H1 (cell line): ENCODE data around the gene HDAC9. TPM values are rescaled to one million over a fixed set of nuclear protein-coding genes. Genes with fewer than 3 reads are reported as not detected.

ENCODE experiments used
- CTCF ChIA-PET: fragments of 300-600 bp; sonication (Branson Sonifier 250); formaldehyde crosslinking; loops from one replicate; lab custom pipeline; 2021; ENCODE audit not compliant: partially characterized antibody; lab: Charles Lee
- POLR2A ChIA-PET: fragments of 300-600 bp; sonication (Branson Sonifier 250); formaldehyde crosslinking; loops from one replicate; lab custom pipeline; 2021; ENCODE audit warnings: inconsistent platforms; ENCODE audit not compliant: partially characterized antibody; lab: Charles Lee
- DNase-seq, 2 experiments: peaks; one replicate each; pipeline versions ENCODE4 v3.0.0 to v3.0.0-alpha.2; 2010 to 2022; ENCODE audit warnings: low spot score in 2 of 2, low read depth in 1 of 2, mixed read lengths in 1 of 2
- FAIRE-seq: peaks from 2 replicates; lab custom pipeline; 2011; peaks lifted over from hg19 to GRCh38; lab: Jason Lieb, UNC
- H2AFZ ChIP-seq: 2 replicates; pipeline ENCODE4 v1.8.1; 2012; ENCODE audit warnings: low read length, inconsistent platforms
- H2AK5ac ChIP-seq: 2 replicates; pipeline ENCODE4 v1.6.1; 2013; ENCODE audit warnings: low read depth, low read length
- H2BK120ac ChIP-seq: replicated peaks from 2 replicates; pipeline ENCODE3; 2013; ENCODE audit warnings: low read depth, low read length, inconsistent platforms
- H2BK12ac ChIP-seq: 2 replicates; pipeline ENCODE4 v1.6.1; 2013; ENCODE audit warnings: low read depth, low read length
- H2BK15ac ChIP-seq: 2 replicates; pipeline ENCODE4 v1.6.1; 2013; ENCODE audit warnings: low read length
- H2BK20ac ChIP-seq: 2 replicates; pipeline ENCODE4 v1.6.1; 2013; ENCODE audit warnings: low read length
- H2BK5ac ChIP-seq: 2 replicates; pipeline ENCODE4 v1.6.1; 2013; ENCODE audit warnings: low read depth, low read length
- H3K14ac ChIP-seq: 2 replicates; pipeline ENCODE4 v1.6.1; 2013; ENCODE audit warnings: inconsistent platforms; ENCODE audit not compliant: insufficient read length
- H3K18ac ChIP-seq: 2 replicates; pipeline ENCODE4 v1.6.1; 2013; ENCODE audit warnings: low read length; ENCODE audit errors: extremely low read depth
- H3K23ac ChIP-seq: 2 replicates; pipeline ENCODE4 v1.6.1; 2013; ENCODE audit warnings: inconsistent platforms; ENCODE audit not compliant: insufficient read length
- H3K23me2 ChIP-seq: 2 replicates; pipeline ENCODE4 v1.6.1; 2013; ENCODE audit warnings: low read depth, low read length
- H3K27ac ChIP-seq: 2 replicates; pipeline ENCODE4 v1.6.1; 2011; ENCODE audit warnings: low read depth, low read length, inconsistent platforms
- H3K27me3 ChIP-seq, 4 experiments: replicated peaks in 1 of 4; 1 replicate in 1 of 4; 2 replicates in 3 of 4; pipeline versions ENCODE4 v1.6.1 to v1.8.1; 2011 to 2013; ENCODE audit warnings: low read length in 3 of 4, mild to moderate bottlenecking in 3 of 4, inconsistent platforms in 2 of 4, mixed read lengths in 2 of 4, moderate library complexity in 1 of 4; ENCODE audit not compliant: control insufficient read depth in 3 of 4, insufficient read depth in 3 of 4; ENCODE audit errors: extremely low read depth in 1 of 4
- H3K36me3 ChIP-seq, 4 experiments: 2 replicates each; pipeline versions ENCODE4 v1.6.1 to v1.8.1; 2011 to 2013; ENCODE audit warnings: mild to moderate bottlenecking in 4 of 4, low read length in 3 of 4, moderate library complexity in 2 of 4, control low read depth in 1 of 4, inconsistent platforms in 1 of 4; ENCODE audit not compliant: insufficient read depth in 4 of 4, control insufficient read depth in 2 of 4
- H3K4ac ChIP-seq: replicated peaks from 2 replicates; pipeline ENCODE3; 2013; ENCODE audit warnings: low read length, low read depth, mixed read lengths, inconsistent platforms; ENCODE audit not compliant: insufficient read length
- H3K4me1 ChIP-seq, 4 experiments: replicated peaks in 1 of 4; 1 replicate in 1 of 4; 2 replicates in 3 of 4; pipeline versions ENCODE4 v1.6.1 to v1.8.1; 2011 to 2013; ENCODE audit warnings: low read length in 3 of 4, inconsistent platforms in 2 of 4, mixed read lengths in 1 of 4; ENCODE audit not compliant: insufficient read depth in 4 of 4, control insufficient read depth in 3 of 4
- H3K4me2 ChIP-seq, 2 experiments: 2 replicates each; pipeline versions ENCODE4 v1.6.1 to v1.8.1; 2011 to 2013; ENCODE audit warnings: low read depth in 2 of 2, low read length in 2 of 2, control low read depth in 1 of 2, inconsistent platforms in 1 of 2, mild to moderate bottlenecking in 1 of 2; ENCODE audit not compliant: insufficient read depth in 1 of 2
- H3K4me3 ChIP-seq, 4 experiments: fragments of 200-600, 300-600 bp in 1 of 4; sonication (generic), shearing (Covaris generic), sonication (Bioruptor Twin) in 1 of 4; 2 replicates each; pipeline versions ENCODE4 v1.5.1 to v1.8.1; 2011 to 2016; ENCODE audit warnings: low read length in 4 of 4, low read depth in 3 of 4, control low read depth in 2 of 4, inconsistent platforms in 2 of 4, mild to moderate bottlenecking in 2 of 4, mixed read lengths in 1 of 4, moderate library complexity in 1 of 4; ENCODE audit not compliant: insufficient read depth in 2 of 4; ENCODE audit errors: extremely low read depth in 1 of 4
- H3K56ac ChIP-seq: replicated peaks from 2 replicates; pipeline ENCODE3; 2013; ENCODE audit warnings: low read depth, mild to moderate bottlenecking, mixed read lengths, low read length, inconsistent platforms; ENCODE audit not compliant: insufficient read length
- H3K79me1 ChIP-seq: 2 replicates; pipeline ENCODE4 v1.6.1; 2013; ENCODE audit warnings: low read depth, low read length, control low read depth
- H3K79me2 ChIP-seq, 2 experiments: 2 replicates each; pipeline versions ENCODE4 v1.6.1 to v1.8.1; 2012 to 2013; ENCODE audit warnings: low read length in 2 of 2, mild to moderate bottlenecking in 2 of 2, inconsistent platforms in 1 of 2; ENCODE audit not compliant: insufficient read depth in 2 of 2, control insufficient read depth in 1 of 2
- H3K9ac ChIP-seq, 4 experiments: replicated peaks in 1 of 4; 1 replicate in 1 of 4; 2 replicates in 3 of 4; pipeline versions ENCODE4 v1.6.1 to v1.8.1; 2011 to 2013; ENCODE audit warnings: low read depth in 3 of 4, low read length in 3 of 4, control low read depth in 2 of 4, mild to moderate bottlenecking in 2 of 4, moderate library complexity in 2 of 4, inconsistent platforms in 1 of 4; ENCODE audit errors: extremely low read depth in 1 of 4
- H3K9me3 ChIP-seq, 2 experiments: 2 replicates each; pipeline versions ENCODE4 v1.6.1 to v1.8.1; 2012 to 2013; ENCODE audit warnings: mild to moderate bottlenecking in 2 of 2, moderate library complexity in 2 of 2, control low read depth in 1 of 2, inconsistent platforms in 1 of 2, low read depth in 1 of 2, low read length in 1 of 2, mixed read lengths in 1 of 2; ENCODE audit not compliant: insufficient read depth in 2 of 2
- H4K20me1 ChIP-seq, 2 experiments: replicated peaks in 1 of 2; 2 replicates each; pipeline versions ENCODE3 to v1.8.1; 2011 to 2013; ENCODE audit warnings: inconsistent platforms in 2 of 2, low read length in 2 of 2, mild to moderate bottlenecking in 1 of 2; ENCODE audit not compliant: insufficient read depth in 2 of 2, control insufficient read depth in 1 of 2
- H4K5ac ChIP-seq: 2 replicates; pipeline ENCODE4 v1.6.1; 2013; ENCODE audit warnings: low read length, low read depth, mixed read lengths, inconsistent platforms; ENCODE audit not compliant: insufficient read length
- H4K8ac ChIP-seq: 2 replicates; pipeline ENCODE4 v1.8.0; 2013; ENCODE audit warnings: mild to moderate bottlenecking, moderate library complexity, low read length, inconsistent platforms; ENCODE audit not compliant: insufficient read depth; ENCODE audit errors: extremely low read depth
- H4K91ac ChIP-seq: replicated peaks from 2 replicates; pipeline ENCODE3; 2013; ENCODE audit warnings: low read length, mixed read lengths, inconsistent platforms; ENCODE audit not compliant: insufficient read length
- ASH2L ChIP-seq: fragments of 200-600, 300-600 bp; sonication (generic); IDR thresholded peaks from one replicate; pipeline ENCODE4 v1.7.1; 2017; ENCODE audit warnings: low read length
- CBX5 ChIP-seq: fragments of 300-800, 300-1000 bp; sonication (generic); IDR thresholded peaks from 2 replicates; pipeline ENCODE4 v1.7.1; 2016; ENCODE audit warnings: antibody characterized with exemption, low read length, low read depth
- CEBPB ChIP-seq: IDR thresholded peaks from 2 replicates; pipeline ENCODE4 v1.6.1; 2012; ENCODE audit warnings: low read depth, low read length
- CTBP2 ChIP-seq: IDR thresholded peaks from 2 replicates; pipeline ENCODE4 v1.7.0; 2011; ENCODE audit warnings: borderline replicate concordance, mild to moderate bottlenecking, moderate library complexity, mixed read lengths, low read length; ENCODE audit not compliant: insufficient read depth, insufficient read length
- JUND ChIP-seq: IDR thresholded peaks from 2 replicates; pipeline ENCODE4 v1.6.1; 2011; ENCODE audit warnings: mild to moderate bottlenecking, improper control_type of control experiment, low read length
- NRF1 ChIP-seq: IDR thresholded peaks from 2 replicates; pipeline ENCODE4 v1.6.1; 2011; ENCODE audit warnings: mild to moderate bottlenecking, low read depth, low read length, improper control_type of control experiment
- SIX5 ChIP-seq: IDR thresholded peaks from 2 replicates; pipeline ENCODE4 v1.6.1; 2011; ENCODE audit warnings: mild to moderate bottlenecking, low read depth, low read length
- WGBS, 2 experiments: shearing (Covaris generic) in 1 of 2; methylation state at CpG; one replicate each; pipeline versions ENCODE4 v1.1.6 to v1.1.7; 2013 to 2015; ENCODE audit warnings: low lambda C conversion rate in 2 of 2, mixed read lengths in 2 of 2, inconsistent platforms in 1 of 2, low coverage in 1 of 2, missing lambda C conversion rate in 1 of 2; ENCODE audit not compliant: insufficient replicate concordance in 2 of 2, insufficient coverage in 1 of 2, insufficient read length in 1 of 2; ENCODE audit errors: extremely low coverage in 1 of 2, missing lambda C conversion rate in 1 of 2; 5-methylcytosine and 5-hydroxymethylcytosine counted together
- polyA plus RNA-seq, 7 experiments: library from polyadenylated mRNA; depleted of rRNA in 3 of 7; stranded (reverse) in 5 of 7; unstranded in 2 of 7; fragments of >200 nt in 5 of 7; fragments of 200-250 nt in 2 of 7; gene quantifications; 1 replicate in 5 of 7; 2 replicates in 1 of 7; 4 replicates in 1 of 7; pipeline versions ENCODE4 v1.2.1 to v1.2.3, GENCODE V29; 2011 to 2013; ENCODE audit warnings: missing spikeins in 2 of 7, mixed read lengths in 2 of 7
- total RNA-seq: library from RNA; stranded (reverse); fragmentation: NEBNext Ultra II Directional; extraction: Animal tissue kit (Norgen Biotek cat#: 25700); gene quantifications from 2 replicates; pipeline ENCODE4 v1.2.1, GENCODE V29; 2021
- TF ChIP-seq, protein P1 (sequence below): IDR thresholded peaks from 2 replicates; pipeline ENCODE4 v1.6.1; 2012; ENCODE audit warnings: inconsistent platforms
- TF ChIP-seq, protein P2 (sequence below), 3 experiments: IDR thresholded peaks; 1 replicate in 2 of 3; 2 replicates in 1 of 3; pipeline versions ENCODE4 v1.5.1 to v1.6.1; 2011; ENCODE audit warnings: low read length in 3 of 3, mild to moderate bottlenecking in 3 of 3, inconsistent platforms in 2 of 3, low read depth in 1 of 3, moderate library complexity in 1 of 3; ENCODE audit not compliant: insufficient read depth in 1 of 3; ENCODE audit errors: control extremely low read depth in 1 of 3

Gene HDAC9
- total and polyA plus RNA-seq, 2 of the 8 experiments (the other 6 are each of a cell fraction or from before 2014, with no cell fraction given), result 9.5 to 13.1 TPM

DNA sequence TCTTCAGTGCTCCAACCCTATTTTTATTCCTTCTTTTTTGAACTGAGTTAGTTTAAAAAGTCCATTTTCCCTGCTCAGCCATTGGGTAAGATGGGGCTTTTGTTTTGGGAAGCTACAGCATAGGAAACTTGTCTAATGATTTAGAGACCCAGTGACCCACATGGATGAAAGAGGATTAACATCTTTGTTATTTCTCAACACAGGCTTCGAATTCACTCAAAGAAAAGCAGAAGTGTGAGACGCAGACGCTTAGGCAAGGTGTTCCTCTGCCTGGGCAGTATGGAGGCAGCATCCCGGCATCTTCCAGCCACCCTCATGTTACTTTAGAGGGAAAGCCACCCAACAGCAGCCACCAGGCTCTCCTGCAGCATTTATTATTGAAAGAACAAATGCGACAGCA, 152.0 kb downstream of the HDAC9 start:
- Histone ChIP-seq H3K4me3 (no peak overlapping the region), H3K9ac (no peak overlapping the region), H2AK5ac (no peak overlapping the region), H3K14ac (no peak overlapping the region), H3K23me2 (no peaks in the 10 kb centered on the region)
- WGBS, 2 experiments, result 88% methylated on average over 5 of the region's 5 CpGs; no CpG with 5 or more reads in 1 of the 2 experiments
- TF ChIP-seq CTBP2 (no peak), JUND (no peak), CEBPB (no peak), ASH2L (no peak), NRF1 (no peak), CBX5 (no peak), SIX5 (no peak)
- TF ChIP-seq, protein P1, sequence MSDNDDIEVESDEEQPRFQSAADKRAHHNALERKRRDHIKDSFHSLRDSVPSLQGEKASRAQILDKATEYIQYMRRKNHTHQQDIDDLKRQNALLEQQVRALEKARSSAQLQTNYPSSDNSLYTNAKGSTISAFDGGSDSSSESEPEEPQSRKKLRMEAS, result no peak
- TF ChIP-seq, protein P2, sequence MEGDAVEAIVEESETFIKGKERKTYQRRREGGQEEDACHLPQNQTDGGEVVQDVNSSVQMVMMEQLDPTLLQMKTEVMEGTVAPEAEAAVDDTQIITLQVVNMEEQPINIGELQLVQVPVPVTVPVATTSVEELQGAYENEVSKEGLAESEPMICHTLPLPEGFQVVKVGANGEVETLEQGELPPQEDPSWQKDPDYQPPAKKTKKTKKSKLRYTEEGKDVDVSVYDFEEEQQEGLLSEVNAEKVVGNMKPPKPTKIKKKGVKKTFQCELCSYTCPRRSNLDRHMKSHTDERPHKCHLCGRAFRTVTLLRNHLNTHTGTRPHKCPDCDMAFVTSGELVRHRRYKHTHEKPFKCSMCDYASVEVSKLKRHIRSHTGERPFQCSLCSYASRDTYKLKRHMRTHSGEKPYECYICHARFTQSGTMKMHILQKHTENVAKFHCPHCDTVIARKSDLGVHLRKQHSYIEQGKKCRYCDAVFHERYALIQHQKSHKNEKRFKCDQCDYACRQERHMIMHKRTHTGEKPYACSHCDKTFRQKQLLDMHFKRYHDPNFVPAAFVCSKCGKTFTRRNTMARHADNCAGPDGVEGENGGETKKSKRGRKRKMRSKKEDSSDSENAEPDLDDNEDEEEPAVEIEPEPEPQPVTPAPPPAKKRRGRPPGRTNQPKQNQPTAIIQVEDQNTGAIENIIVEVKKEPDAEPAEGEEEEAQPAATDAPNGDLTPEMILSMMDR (IDR thresholded peaks at IDR 0.05; ENCODE audit: control extremely low read depth in 1 of 3, insufficient read depth in 1 of 3, low read depth in 1 of 3, low read length in 3 of 3), result no peak
- TF ChIP-seq, all 59 proteins: peak for 0
- H3K79me2 ChIP-seq, result no peaks in the 10 kb centered on the region
- FAIRE-seq (no peak), DNase-seq (no peak)
- H2AFZ ChIP-seq, result no peak overlapping the region
- H4K8ac ChIP-seq, result no peak overlapping the region
- no peak overlapping the region for H2BK120ac ChIP-seq
- H3K18ac ChIP-seq, result no peak overlapping the region
- no peak overlapping the region for H3K4ac ChIP-seq
- no peak overlapping the region for H2BK20ac ChIP-seq
- H3K23ac ChIP-seq, result no peak overlapping the region
- H3K27me3 ChIP-seq, result no peaks in the 10 kb centered on the region
- no peak overlapping the region for H2BK5ac ChIP-seq
- no peak overlapping the region for H3K4me2 ChIP-seq
- H3K27ac ChIP-seq, result no peak overlapping the region
- H2BK12ac ChIP-seq, result no peak overlapping the region
- no peaks in the 10 kb centered on the region for H4K20me1 ChIP-seq
- ChIA-PET CTCF (interaction anchor here (1.4 kb wide), 1 partner anchor 303 kb away, joined by 4 read pairs; no protein-coding TSS in a partner anchor), POLR2A (no interaction called here)
- H3K79me1 ChIP-seq, result no peaks in the 10 kb centered on the region
- no peaks in the 10 kb centered on the region for H3K4me1 ChIP-seq
- no peak overlapping the region for H3K56ac ChIP-seq
- no peaks in the 10 kb centered on the region for H3K9me3 ChIP-seq
- H4K5ac ChIP-seq, result no peak overlapping the region
- H2BK15ac ChIP-seq, result no peak overlapping the region
- H4K91ac ChIP-seq, result no peak overlapping the region
- peaks cover 0 to 4% (median 2%) of the 10 kb centered on the region in 4 experiments; a peak in 2 of 8 replicates for H3K36me3 ChIP-seq
